ENCODE measurements around the gene DGKE.
A peak's percentile ranks its signal among the peaks of the same experiment; 100 is the strongest.

DGKE gene

GRCh38 chr17:56914581-56915273 lies 80.8 kb downstream of the DGKE start:
- peak; percentile 34 for DNase-seq (ENCODE audit: low read depth)

GRCh38 chr17:56917559-56918296 lies 83.8 kb downstream of the DGKE start:
- DNase-seq (ENCODE audit: low read depth): peak; percentile 50

GRCh38 chr17:56918916-56919315 lies 85.0 kb downstream of the DGKE start:
- DNase-seq (ENCODE audit: low read depth): peak; percentile 76

Measured in iris pigment epithelial cell (primary cell).